Islet of Langerhans (tissue), 1 donor: ENCODE data around the gene GALR1.
"Not testable (repeated sequence)": the region's sequence is repeated elsewhere in the genome, so short reads cannot be mapped to it uniquely, and the experiment has no call there.

Experiments used
- FAIRE-seq: peaks from one replicate; lab custom pipeline; 2011; peaks lifted over from hg19 to GRCh38; lab: Jason Lieb, UNC

Gene GALR1, protein sequence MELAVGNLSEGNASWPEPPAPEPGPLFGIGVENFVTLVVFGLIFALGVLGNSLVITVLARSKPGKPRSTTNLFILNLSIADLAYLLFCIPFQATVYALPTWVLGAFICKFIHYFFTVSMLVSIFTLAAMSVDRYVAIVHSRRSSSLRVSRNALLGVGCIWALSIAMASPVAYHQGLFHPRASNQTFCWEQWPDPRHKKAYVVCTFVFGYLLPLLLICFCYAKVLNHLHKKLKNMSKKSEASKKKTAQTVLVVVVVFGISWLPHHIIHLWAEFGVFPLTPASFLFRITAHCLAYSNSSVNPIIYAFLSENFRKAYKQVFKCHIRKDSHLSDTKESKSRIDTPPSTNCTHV

DNA sequence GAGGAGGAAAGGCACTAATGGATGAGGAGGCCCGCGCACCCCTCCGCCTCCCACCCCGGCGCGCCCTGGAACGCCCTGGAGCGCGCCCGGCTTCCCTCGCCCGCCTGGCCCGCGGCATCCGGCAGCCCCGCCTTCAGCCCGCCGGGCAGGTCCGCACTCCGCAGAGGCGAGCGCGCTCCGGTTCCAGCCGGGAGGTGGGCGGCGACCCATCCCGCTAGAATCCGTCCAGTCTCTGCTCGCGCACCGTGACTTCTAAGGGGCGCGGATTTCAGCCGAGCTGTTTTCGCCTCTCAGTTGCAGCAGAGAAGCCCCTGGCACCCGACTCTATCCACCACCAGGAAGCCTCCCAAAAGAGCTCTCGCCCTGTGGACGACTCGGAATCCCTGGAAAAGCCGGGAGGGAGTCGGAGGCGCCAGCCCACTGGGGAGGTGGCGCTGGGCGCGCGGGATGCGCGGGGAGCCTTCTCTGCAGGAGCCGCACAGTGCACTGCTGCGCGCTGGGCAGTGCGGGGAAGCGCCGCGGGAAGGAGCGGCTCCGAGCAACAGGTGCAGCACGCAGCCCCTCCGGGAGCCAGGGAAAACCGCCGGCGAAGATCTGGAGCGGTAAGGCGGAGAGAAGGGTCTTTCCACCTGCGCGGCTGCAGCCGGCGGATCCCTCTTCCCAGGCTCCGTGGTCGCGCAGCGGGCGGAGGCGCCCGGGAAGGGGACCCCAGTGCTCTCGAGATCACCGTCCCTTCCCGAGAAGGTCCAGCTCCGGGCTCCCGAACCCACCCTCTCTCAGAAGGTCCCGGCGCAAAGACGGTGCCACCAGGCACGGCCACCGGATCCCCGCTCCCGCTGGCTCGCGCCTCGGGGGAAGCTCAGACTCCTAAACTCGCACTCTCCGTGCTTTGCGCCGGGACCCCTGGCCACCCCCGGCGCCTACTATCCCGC, at the start of gene GALR1:
TSS of gene GALR1 (plus strand) at position 280 of the 932 bp plus-strand sequence. CDS start 701 bp downstream, outside the sequence.
- FAIRE-seq = no peak

DNA sequence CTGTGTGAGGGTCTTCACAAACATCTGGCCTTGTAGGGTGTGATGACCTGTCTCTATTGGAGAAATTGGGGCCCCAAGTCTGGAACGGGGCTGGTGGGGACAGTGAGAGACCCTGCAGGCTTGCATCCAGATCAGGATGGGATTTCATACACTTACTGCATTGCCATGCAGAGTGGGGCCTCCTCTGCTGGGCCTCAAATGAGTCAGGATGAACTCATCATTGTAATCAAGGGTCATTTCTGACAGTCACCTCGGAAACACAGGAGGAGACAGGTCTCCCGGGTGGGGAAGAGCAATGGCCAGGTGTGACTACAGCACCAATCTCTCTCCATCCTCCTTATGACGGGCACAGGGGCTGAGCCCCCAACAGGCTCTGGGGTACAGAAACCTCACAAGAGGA, 48.1 kb upstream of the GALR1 start:
- FAIRE-seq = no peak

DNA sequence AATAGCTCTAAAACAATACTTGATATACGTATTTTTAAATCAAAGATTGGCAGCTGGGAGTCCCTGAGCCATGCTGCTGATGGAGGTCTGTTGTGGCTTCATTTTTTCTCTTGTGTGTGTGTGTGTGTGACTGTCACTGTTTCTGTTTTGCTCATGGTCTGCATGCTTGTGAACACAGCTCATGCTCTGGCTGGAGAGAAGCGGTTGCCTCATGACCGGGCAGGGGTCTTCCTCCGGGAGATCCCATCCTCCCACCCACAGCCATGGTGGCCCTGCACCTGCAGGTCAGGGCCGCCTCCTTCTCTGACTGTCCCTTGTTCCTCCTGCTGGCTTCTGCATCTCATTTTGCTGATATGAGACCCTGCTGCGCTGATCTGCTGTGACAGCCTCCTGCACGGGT, 47.3 kb upstream of the GALR1 start:
- no peak for FAIRE-seq

DNA sequence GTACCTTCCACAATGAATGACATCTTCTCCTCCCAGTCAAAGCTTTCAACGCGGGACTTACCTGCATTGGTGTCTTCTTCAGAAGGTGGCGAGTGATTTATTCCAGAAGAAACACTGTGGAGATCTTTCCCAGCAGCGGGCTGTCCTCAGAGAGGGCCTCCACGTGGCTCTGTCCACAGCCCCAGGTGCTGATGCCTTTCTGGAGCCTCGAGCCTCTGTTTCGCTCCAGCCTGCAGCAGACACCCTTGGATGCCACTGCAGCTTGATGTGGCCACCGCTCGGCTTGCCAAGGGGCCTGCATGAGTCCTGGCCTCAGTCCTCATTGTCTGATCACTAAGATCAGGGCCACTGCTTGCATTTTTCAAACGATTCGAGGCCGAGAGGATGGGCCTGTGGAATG, 46.6 kb upstream of the GALR1 start:
- FAIRE-seq = no peak

DNA sequence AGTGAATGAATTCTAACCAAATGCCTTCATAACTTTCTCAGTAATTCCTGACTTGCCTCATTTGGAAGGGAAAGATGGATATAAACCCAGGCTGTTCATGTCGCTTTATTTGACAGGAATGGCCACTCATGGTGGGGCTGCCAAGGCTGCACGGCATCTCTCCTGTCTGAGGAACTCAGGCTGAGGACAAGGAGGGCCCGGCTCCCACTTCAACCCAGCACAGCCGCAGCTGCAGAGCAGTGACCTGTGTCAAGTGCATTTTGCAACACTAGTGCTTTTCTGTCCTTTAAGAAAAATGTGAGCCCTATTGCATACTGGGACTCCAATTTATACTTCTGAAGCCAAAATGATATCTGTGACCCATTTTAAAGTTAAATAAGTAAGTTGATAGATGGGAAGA, 45.8 kb upstream of the GALR1 start:
- FAIRE-seq = no peak

DNA sequence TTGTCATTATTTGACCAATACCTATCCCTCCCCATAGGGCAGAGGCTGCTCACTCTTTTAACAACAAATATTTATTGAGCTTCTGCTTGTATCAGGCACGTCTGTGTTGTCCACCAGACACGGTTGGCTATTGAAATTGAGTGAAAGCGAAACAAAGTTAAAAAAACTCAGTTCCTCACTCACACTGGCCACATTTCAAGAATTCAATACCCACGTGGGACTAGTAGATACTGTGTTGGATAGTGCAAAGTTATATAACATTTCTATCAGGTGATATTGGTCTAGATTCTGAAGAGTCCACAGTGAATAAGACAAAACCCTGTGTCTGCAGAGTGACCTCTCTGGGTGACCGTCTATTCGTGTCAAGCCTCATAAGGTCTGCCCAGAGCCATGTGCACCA, 43.9 kb upstream of the GALR1 start:
- FAIRE-seq = no peak

DNA sequence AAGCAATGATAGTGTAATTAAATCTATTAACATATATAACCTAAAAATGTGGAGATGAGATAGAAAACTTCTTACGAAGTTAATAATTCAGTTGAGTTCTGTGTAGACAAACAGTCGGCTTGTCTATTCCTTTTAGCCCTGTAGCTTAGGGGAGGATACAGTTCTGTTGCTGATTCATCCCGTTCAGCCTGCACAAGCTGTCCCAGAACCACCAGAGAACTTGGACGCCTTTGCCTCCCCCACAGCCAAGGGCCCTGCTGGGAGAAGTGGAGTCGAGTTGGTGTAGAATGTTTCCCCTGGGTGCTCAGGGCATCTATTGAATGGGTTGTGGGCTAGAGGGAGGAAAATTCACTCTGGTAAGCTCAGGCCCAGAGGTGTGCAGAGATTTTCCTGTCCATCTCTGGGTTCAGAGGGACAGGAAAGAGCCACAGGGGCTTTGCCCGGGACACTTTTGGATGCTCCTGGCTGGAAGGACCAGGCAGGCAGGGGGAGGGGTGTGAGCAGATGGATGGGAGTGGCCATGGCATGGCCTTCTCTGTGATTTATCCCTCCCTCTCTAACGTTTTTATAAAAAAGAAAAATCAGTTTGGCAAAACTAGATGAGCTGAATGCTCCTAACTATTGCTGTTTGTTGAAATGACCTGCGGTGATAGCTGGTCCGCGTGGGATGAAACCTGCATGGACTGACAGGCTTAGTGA, 42.8 kb upstream of the GALR1 start:
- FAIRE-seq = no peak

DNA sequence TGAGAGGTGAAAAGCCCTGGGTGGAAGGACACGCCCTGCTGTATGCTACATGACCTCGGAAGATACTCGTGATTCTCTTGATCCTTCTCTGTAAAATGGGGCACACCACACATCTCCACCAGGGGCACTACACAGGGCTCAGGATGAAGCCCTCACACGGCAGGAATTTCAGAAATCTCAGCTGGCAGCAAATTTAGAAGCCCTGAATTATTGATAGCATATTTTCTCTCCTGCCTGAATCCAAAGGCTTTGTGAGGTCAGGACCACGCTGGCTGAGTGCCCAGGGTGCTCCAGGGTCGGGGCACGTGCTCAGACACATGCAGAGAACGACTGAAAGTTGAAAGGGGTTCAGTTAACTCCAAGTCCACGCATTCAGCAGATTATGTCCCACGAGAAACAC, 42.1 kb upstream of the GALR1 start:
- FAIRE-seq = no peak

DNA sequence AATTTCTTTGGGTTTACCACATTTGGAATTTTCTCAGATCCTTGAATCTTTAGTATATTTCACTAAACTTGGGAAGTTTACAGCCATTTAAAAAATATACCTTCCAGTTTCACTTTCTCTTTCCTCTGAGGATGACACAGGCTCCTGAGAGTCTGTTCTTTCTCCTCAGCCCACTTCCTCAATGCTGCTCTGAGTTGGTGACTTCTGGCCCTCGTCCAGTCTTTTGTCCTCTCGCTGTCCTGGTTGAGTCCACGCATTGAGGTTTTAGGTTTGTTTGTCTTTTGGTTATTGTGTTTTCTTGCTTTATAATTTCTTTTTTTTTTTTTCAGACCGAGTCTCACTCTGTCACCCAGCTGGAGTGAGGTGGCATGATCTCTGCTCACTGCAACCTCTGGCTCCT, 40.7 kb upstream of the GALR1 start:
- no peak for FAIRE-seq

DNA sequence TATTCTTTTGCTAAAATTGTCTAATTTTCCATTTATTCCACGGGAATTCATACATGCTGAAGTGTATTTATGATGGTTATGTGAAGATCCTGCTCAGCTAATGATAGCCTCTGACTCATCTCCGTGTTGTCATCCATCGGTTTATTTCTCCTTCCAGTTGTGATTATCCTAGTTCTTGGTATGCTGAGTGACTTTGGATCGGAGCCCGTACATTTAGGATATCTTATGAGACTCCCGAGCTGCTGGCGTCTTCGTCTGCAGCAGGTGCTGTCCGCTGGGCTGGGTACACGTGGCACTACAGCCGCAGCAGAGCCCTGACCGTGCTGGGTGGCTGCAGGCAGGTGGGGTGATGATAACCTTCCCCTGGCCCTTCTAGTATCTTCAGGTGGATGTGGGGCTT, 40.1 kb upstream of the GALR1 start:
- no peak for FAIRE-seq

DNA sequence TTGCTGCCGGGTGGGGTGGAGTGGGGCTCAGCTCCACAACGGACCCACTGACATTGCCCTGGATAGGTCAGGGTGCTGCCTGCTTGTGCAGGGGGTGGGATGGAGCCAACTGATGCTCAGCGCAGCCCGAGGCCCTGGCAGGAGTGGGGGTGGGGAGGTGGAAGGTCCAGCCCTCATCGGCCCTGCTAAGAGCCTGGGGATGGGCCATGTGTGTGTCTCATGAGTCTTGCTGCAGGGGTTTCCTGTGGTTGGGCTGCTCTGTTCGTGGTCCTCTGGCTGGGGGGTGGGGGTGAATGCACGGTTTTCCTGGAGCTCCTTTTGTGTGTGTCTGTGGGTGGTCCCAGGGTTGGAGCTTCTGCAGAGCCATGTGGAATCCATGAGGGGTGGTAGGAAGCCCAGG, 39.4 kb upstream of the GALR1 start:
- no peak for FAIRE-seq

DNA sequence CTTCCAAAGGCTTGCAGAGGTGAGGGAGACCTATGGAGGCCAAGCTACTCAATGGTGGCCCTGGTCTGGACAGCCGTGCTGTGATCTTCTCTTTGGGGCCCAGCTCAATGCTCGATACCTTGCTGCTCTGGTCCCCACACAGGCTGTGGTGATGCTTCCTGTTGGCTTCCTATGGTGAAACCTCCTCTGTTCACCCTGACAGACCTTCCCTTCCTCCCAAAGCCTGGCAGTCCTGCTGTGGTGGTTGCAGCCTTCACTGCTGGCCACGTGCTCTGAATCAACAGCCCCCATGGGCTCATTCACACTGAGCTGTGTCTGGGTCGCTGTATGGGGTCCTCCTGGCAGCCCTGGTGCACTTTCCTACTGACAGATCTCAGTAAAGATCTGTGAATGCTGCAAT, 31.0 kb upstream of the GALR1 start:
- FAIRE-seq = no peak

DNA sequence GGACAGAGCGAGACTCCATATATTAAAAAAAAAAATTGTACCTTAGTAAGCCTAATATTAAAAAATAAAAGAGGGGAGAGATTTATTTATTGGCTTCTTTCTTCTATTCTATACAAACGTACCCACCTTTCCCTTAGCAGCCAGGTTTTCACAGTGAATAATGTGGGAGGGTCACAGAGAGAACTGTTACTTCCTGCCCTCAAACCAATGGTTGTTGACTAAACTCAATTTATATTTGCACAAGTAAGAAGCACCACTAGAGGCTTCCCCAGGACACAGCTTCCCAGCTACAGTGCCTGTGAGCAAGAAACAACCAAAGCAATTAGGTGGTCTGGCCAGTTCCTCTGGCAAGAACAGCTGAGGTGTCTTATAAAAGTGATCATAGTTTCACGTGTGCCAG, 28.9 kb upstream of the GALR1 start:
- FAIRE-seq = no peak

DNA sequence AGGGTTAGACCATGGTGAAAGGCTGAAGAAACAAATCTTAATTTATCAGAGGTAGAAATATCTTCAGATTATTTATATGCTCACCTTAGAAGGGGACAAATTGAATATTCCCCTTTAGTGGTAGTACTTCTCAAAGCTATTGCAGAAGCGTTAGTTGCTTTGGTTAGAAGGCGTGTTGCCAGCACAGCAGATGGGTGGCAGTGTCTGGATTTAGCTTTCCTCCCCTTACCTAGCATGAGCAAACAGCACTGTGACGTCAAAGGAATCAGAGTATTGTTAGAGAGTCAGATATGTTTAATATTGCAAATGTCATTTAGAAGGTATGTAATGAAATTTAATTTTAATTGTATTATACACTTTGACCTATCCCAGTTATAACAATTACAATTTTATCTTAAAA, 27.2 kb upstream of the GALR1 start:
- peak; percentile 64 for FAIRE-seq

DNA sequence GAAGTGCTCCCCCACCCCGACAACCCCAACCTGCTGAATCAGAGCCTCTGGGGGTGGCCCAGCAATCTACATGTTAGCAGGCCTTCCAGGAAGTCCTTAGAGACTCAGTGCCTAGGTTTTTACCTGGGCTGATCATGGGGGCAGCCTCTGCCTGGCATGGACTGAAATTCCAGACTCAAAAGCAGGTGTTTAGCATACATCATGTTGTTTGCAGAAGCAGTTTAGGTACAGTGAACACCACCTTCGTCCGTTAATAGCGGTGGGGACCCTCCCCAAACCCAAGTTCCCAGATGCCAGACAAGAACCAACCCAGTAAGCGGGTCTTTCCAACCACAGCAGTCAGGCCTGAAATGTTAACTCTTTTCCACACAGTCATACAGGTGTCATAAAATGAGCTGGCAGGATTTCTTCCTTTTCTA, 26.4 kb upstream of the GALR1 start:
- no peak for FAIRE-seq

DNA sequence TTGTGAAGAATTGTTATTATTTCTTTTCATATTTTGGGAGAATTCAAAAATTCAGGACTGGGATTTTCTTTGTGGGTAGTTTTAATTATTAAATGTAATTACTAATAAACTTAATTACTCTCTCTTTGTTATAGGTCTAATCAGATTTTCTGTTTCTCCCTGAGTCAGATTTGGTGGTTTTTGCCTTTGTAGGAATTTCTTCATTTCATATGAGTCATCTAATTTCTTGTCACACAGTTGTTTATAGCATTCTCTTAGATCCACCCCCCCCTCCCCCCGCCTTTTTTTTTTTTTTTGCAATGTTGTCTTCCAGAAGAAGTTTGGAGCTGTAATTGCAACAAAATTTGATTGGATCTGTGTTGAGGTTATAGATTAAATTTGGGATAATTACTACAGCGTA, 26.0 kb upstream of the GALR1 start:
- no peak for FAIRE-seq

DNA sequence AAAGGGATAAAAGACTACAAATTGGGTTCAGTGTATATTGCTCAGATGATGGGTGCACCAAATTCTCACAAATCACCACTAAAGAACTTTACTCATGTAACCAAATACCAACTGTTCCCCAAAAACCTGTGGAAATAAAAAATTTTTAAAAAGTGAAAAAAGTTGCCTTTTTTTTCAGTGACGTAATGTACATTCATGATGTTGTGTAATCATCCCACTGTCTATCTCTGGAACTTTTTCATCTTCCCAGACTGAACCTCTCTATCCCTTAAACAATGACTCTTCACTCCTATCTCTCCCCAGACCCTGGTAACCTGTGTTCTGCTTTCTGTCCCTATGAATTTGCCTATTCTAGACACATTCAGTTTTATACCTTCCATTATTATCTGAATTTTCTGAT, 19.0 kb upstream of the GALR1 start:
- FAIRE-seq = no peak

DNA sequence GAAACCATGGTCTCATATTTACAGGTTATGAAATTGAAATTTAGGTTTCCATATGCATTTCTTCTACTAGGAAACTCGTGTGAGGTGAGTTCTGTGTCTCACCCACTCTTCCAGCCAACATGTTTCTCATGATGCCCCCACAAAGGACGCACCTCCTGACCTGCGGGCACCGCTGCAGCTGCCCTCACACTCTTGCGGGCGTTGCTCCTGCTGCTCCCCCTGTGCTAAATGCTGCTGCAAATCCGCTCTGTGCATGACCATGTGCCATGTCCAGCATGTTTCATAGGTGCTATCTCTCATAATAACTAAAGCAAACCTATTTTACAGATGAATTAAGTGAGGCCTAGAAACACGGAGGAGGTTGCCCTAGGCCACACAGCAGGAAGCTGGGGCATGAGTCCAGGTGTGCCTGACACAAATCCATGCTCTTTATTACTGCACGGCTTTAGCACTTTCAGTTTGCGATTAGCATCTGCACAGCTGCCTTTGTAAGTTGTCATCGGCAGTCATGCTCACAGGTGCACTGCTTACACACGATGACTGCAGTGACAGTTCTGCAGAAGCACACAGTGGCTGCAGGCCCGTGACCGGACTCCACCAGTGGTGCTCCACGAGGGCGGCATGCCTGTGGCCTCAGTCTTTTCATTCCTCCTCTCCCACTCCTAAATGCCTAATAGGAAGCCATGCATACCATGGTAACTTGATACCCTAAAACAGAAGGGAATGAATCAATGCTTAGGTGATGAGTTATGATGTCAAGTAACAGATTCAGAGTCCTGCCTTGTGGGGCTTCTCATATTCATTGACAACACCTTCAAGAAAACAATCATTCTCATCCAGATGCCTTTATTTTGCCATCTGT, 14.9 kb upstream of the GALR1 start:
- FAIRE-seq = no peak

DNA sequence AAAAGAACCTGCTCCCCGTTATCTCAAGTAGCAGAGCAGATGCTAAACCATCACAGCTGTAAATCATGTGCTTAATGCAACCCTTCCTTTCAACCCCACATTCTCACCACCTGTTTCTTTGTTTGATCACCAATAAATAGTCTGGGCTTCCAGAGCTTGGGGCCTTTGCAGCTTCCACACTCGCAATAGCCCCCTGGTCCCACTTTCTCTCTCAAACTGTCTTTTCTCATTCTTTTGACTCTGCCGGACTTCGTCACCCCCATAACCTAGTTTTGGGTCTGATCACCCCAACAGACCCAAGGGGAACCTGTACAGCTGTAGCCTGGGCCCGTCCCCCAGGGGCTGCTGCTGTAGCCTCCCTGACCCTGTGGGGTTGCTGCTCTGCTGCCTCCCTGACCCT, 10.4 kb upstream of the GALR1 start:
- not testable (repeated sequence) for FAIRE-seq

DNA sequence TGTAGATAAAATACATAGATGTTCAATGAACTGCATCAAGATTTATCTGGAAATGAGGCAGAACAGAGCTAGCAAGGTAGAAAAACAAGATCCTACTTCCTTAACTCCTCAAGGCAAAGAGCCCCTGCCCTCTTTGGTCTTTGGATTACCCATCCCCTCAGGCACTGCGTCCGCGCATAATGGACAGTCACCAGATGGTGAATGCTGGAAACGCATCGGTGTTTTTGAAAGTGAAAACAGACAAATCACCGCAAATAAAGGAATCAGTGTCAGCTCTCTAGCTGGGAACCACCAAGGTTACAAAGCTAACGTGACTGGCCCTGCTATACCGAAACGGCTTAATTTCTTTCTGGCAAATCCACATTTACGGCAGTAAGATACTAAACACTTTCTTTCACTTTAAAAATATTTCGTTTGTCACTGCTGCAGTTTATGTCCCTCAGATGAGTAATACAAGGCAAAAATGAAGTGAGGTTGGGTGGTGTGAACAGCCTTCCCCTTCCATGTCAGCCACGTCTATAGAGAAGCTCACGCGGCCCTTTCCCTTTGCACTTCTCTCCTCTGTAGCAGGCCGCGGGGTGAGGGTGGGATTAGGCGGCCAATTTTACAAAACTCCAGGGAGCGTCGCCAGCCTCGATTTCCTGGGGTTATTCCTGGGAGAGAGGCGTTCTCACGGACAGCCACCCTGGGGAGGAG, 627 bp upstream of the GALR1 start:
- no peak for FAIRE-seq

DNA sequence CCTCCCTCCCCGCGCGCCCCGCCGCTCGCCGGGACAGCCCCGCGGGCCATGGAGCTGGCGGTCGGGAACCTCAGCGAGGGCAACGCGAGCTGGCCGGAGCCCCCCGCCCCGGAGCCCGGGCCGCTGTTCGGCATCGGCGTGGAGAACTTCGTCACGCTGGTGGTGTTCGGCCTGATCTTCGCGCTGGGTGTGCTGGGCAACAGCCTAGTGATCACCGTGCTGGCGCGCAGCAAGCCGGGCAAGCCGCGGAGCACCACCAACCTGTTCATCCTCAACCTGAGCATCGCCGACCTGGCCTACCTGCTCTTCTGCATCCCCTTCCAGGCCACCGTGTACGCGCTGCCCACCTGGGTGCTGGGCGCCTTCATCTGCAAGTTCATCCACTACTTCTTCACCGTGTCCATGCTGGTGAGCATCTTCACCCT, 865 bp downstream of the GALR1 start:
- no peak for FAIRE-seq
